Natural killer cell (primary cell): ENCODE measurements around the gene SMYD5. TPM values are rescaled to one million over a fixed set of nuclear protein-coding genes. Genes with fewer than 3 reads are reported as not detected.

Source experiments
- ATAC-seq, 3 donors: fragments of 150-1000 bp in 2 of 3; fragments of 200-7000 bp in 1 of 3; cut with Tn5 transposase; 1 replicate in 1 of 3; 2 replicates in 2 of 3; pipeline ENCODE4 v1.10.0; 2021; ENCODE audit warnings: mild to moderate bottlenecking in 2 of 3, moderate library complexity in 2 of 3
- DNase-seq, 2 donors: peaks; one replicate each; pipeline versions ENCODE4 v3.0.0 to v3.0.0-alpha.2; 2013 to 2021; ENCODE audit warnings: mixed read lengths in 1 of 2
- H3K27ac ChIP-seq: one replicate; pipeline ENCODE4 v1.5.1; 2013; ENCODE audit warnings: mild to moderate bottlenecking, low read length
- H3K27me3 ChIP-seq: one replicate; pipeline ENCODE4 v1.6.1; 2013; ENCODE audit warnings: low read length; ENCODE audit not compliant: control insufficient read depth, insufficient read depth
- H3K36me3 ChIP-seq: one replicate; pipeline ENCODE4 v1.6.1; 2013; ENCODE audit warnings: low read length; ENCODE audit not compliant: control insufficient read depth, insufficient read depth
- H3K4me1 ChIP-seq: one replicate; pipeline ENCODE4 v1.6.1; 2013; ENCODE audit warnings: low read length; ENCODE audit not compliant: control insufficient read depth, insufficient read depth
- H3K4me3 ChIP-seq: one replicate; pipeline ENCODE4 v1.5.1; 2013; ENCODE audit warnings: low read length
- H3K9me3 ChIP-seq: one replicate; pipeline ENCODE4 v1.6.1; 2013; ENCODE audit warnings: low read length; ENCODE audit not compliant: control insufficient read depth, insufficient read depth
- H3K27ac Mint-ChIP-seq, 2 donors: one replicate each; pipeline ENCODE4 v1.8.0; 2022; ENCODE audit warnings: mild to moderate bottlenecking in 2 of 2, mixed read lengths in 2 of 2, moderate library complexity in 1 of 2
- H3K27me3 Mint-ChIP-seq, 2 donors: one replicate each; pipeline ENCODE4 v1.8.0; 2022; ENCODE audit warnings: low read depth in 2 of 2, mixed read lengths in 2 of 2
- H3K36me3 Mint-ChIP-seq: one replicate; pipeline ENCODE4 v1.8.0; 2022; ENCODE audit warnings: mixed read lengths
- H3K4me1 Mint-ChIP-seq, 2 donors: one replicate each; pipeline ENCODE4 v1.8.0; 2022; ENCODE audit warnings: mixed read lengths in 2 of 2
- H3K4me3 Mint-ChIP-seq: one replicate; pipeline ENCODE4 v1.8.0; 2022; ENCODE audit warnings: mild to moderate bottlenecking, moderate library complexity, mixed read lengths
- H3K9me3 Mint-ChIP-seq, 2 donors: one replicate each; pipeline ENCODE4 v1.8.0; 2022; ENCODE audit warnings: mixed read lengths in 2 of 2
- WGBS: methylation state at CpG from one replicate; pipeline ENCODE4 v1.1.7; 2013; ENCODE audit warnings: missing lambda C conversion rate; ENCODE audit not compliant: insufficient coverage; 5-methylcytosine and 5-hydroxymethylcytosine counted together
- intact Hi-C: fragments of 100-400 bp; cut with micrococcal nuclease; formaldehyde crosslinking; loops from one replicate; pipeline ENCODE4 v1.14.2; 2022
- total RNA-seq, 4 donors: library from RNA; stranded (reverse); fragments of 120-200 nt in 1 of 4; gene quantifications; one replicate each; pipeline versions ENCODE4 v1.2.3 to v1.2.4, GENCODE V29; 2013 to 2022
- TF ChIP-seq, protein P1 (sequence below): fragments of 200-600 bp; IDR thresholded peaks from one replicate; pipeline ENCODE4 v1.8.0; 2022; ENCODE audit warnings: antibody characterized with exemption

Gene SMYD5
- total RNA-seq, 3 donors from 2014 or later (not counting 1 experiment from before 2014, with no cell fraction given): 12.2 to 25.3 (median 12.2) TPM

- Mint-ChIP-seq H3K27ac (no peak overlapping the region), H3K4me1 (peaks cover 10 to 14% of the 10 kb centered on the region in 2 donors), H3K27me3 (no peaks in the 10 kb centered on the region), H3K9me3 (no peaks in the 10 kb centered on the region), H3K36me3 (no peaks in the 10 kb centered on the region), H3K4me3 (no peak overlapping the region)
- no peak overlapping the region for H3K4me3 ChIP-seq
- H3K9me3 ChIP-seq: no peaks in the 10 kb centered on the region
- peaks cover 8% of the 10 kb centered on the region for H3K4me1 ChIP-seq
- DNase-seq: no peak
- TF ChIP-seq, protein P1, sequence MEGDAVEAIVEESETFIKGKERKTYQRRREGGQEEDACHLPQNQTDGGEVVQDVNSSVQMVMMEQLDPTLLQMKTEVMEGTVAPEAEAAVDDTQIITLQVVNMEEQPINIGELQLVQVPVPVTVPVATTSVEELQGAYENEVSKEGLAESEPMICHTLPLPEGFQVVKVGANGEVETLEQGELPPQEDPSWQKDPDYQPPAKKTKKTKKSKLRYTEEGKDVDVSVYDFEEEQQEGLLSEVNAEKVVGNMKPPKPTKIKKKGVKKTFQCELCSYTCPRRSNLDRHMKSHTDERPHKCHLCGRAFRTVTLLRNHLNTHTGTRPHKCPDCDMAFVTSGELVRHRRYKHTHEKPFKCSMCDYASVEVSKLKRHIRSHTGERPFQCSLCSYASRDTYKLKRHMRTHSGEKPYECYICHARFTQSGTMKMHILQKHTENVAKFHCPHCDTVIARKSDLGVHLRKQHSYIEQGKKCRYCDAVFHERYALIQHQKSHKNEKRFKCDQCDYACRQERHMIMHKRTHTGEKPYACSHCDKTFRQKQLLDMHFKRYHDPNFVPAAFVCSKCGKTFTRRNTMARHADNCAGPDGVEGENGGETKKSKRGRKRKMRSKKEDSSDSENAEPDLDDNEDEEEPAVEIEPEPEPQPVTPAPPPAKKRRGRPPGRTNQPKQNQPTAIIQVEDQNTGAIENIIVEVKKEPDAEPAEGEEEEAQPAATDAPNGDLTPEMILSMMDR: no peak
- intact Hi-C loops: no loop called here
- no peaks in the 10 kb centered on the region for H3K36me3 ChIP-seq
- ATAC-seq: no peak
- no peak overlapping the region for H3K27ac ChIP-seq
- WGBS: 97% methylated on average over 26 of the region's 26 CpGs
- H3K27me3 ChIP-seq: no peaks in the 10 kb centered on the region
Measured at GRCh38 chr2:73266061-73266901, 52.2 kb downstream of the SMYD5 start.

DNA sequence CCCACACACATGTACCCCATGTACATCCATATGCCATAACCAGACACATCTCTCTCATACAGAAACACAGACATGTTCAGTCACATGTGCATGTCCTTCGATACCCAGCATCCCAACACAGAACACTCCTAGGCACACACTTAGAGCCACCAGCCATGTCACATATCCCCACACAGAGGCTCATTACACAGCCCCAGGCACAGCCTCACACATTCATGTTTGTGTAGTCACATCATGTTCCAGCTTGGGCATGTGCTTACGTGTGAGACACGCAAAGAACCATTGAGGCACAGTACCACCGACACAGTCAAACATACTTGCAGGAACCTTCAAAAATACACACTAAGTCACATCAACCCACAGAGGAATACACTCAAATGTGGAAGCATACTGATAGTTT, 53.0 kb downstream of the SMYD5 start:
- no peaks in the 10 kb centered on the region for H3K36me3 ChIP-seq
- Mint-ChIP-seq H3K27ac (no peak overlapping the region), H3K9me3 (no peaks in the 10 kb centered on the region), H3K4me1 (peaks cover 10 to 18% of the 10 kb centered on the region in 2 donors), H3K36me3 (no peaks in the 10 kb centered on the region), H3K27me3 (no peaks in the 10 kb centered on the region), H3K4me3 (no peak overlapping the region)
- no peaks in the 10 kb centered on the region for H3K9me3 ChIP-seq
- ATAC-seq (no peak), DNase-seq (no peak)
- H3K4me3 ChIP-seq: no peak overlapping the region
- no peaks in the 10 kb centered on the region for H3K27me3 ChIP-seq
- 98% methylated on average over 4 of the region's 4 CpGs for WGBS
- intact Hi-C loops: no loop called here
- no peak overlapping the region for H3K27ac ChIP-seq
- TF ChIP-seq, protein P1: no peak
- peaks cover 8% of the 10 kb centered on the region for H3K4me1 ChIP-seq

- whole genome bisulfite sequencing: 94% methylated on average over 14 of the region's 14 CpGs
- intact Hi-C loops: no loop called here
- Histone ChIP-seq H3K27me3 (no peaks in the 10 kb centered on the region), H3K9me3 (no peaks in the 10 kb centered on the region), H3K36me3 (no peaks in the 10 kb centered on the region), H3K4me3 (no peak overlapping the region), H3K27ac (no peak overlapping the region), H3K4me1 (peaks cover 8% of the 10 kb centered on the region)
- DNase-seq (peak in 1 of 2 donors; percentile 11), ATAC-seq (no peak)
- Mint-ChIP-seq H3K27me3 (no peaks in the 10 kb centered on the region), H3K4me1 (peaks cover 10 to 18% of the 10 kb centered on the region in 2 donors), H3K9me3 (no peaks in the 10 kb centered on the region), H3K27ac (no peak overlapping the region), H3K36me3 (no peaks in the 10 kb centered on the region), H3K4me3 (peak overlapping the region; percentile 79)
- TF ChIP-seq, protein P1: no peak
Measured at GRCh38 chr2:73268366-73268829, 54.4 kb downstream of the SMYD5 start.
